Esophagus muscularis mucosa (tissue), 4 donors: ENCODE results near the gene ANKRD6.

ENCODE experiments used
- EP300 ChIP-seq: sonication (generic); formaldehyde crosslinking; IDR thresholded peaks from one replicate; pipeline ENCODE4 v1.6.1; 2017; ENCODE audit warnings: antibody characterized with exemption
- POLR2A ChIP-seq: fragments of 450-650 bp; IDR thresholded peaks from one replicate; pipeline ENCODE4 v1.6.1; 2017; ENCODE audit warnings: antibody characterized with exemption, moderate library complexity, mild to moderate bottlenecking, low read depth
- POLR2AphosphoS5 ChIP-seq, 2 donors: sonication (generic); formaldehyde crosslinking; IDR thresholded peaks; one replicate each; pipeline ENCODE4 v1.6.1; 2017; ENCODE audit warnings: antibody characterized with exemption in 2 of 2
- TF ChIP-seq, protein P1 (sequence below), 3 experiments: fragments of 200-600 bp in 2 of 3; fragments of 450-650 bp in 1 of 3; sonication (generic) in 2 of 3; IDR thresholded peaks; one replicate each; pipeline ENCODE4 v1.5.1; 2017 to 2019; ENCODE audit warnings: antibody characterized with exemption in 3 of 3, mild to moderate bottlenecking in 2 of 3, moderate library complexity in 1 of 3

DNA sequence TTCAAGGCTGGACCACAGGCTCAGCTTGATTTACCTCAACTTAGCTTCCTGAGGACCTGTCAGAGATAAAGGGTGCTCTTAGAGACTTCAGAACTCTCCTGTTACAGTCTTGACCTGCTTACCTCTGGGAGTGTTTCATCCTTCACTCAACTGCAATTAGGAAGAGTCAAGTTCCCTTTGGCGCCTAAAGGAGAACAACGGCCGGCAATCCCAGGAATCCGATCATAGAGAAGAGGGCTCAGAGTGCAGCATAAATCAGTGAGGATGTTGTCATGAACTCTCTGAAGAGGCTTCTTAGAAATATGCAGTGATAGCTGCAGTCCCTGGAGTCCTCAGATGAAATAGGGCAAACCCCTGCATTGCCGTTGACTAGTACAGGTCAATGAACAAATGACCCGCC, 169.2 kb downstream of the ANKRD6 start:
- TF ChIP-seq, protein P1, sequence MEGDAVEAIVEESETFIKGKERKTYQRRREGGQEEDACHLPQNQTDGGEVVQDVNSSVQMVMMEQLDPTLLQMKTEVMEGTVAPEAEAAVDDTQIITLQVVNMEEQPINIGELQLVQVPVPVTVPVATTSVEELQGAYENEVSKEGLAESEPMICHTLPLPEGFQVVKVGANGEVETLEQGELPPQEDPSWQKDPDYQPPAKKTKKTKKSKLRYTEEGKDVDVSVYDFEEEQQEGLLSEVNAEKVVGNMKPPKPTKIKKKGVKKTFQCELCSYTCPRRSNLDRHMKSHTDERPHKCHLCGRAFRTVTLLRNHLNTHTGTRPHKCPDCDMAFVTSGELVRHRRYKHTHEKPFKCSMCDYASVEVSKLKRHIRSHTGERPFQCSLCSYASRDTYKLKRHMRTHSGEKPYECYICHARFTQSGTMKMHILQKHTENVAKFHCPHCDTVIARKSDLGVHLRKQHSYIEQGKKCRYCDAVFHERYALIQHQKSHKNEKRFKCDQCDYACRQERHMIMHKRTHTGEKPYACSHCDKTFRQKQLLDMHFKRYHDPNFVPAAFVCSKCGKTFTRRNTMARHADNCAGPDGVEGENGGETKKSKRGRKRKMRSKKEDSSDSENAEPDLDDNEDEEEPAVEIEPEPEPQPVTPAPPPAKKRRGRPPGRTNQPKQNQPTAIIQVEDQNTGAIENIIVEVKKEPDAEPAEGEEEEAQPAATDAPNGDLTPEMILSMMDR (IDR thresholded peaks at IDR 0.05), result no peak
- TF ChIP-seq POLR2A (no peak), POLR2AphosphoS5 (IDR thresholded peaks at IDR 0.05) (no peak), EP300 (no peak)
